ENCODE measurements around the gene LST1.
A peak's percentile ranks its signal among the peaks of the same experiment; 100 is the strongest.

LST1 gene

DNA sequence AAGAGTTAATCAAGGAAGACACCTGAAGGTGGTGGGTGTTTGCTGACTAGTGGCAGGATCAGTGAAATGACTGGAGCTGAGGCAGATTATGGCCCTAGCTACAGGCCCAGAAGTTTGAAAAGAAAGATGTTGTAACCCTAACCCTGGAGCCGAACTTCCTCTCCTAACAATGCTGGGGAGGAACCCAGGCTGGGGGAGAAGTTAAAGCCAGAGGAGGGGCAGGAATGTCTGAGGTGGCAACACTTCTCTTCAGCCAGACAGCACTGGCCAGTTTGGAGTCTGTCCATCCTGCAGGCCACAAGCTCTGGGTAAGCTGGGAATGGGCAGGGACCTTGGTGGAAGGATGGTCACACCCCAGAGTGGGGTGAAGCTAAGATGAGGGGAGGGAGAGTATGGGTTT is at the start of gene LST1:
LST1 (plus strand) TSS at position 270 of the 400 bp plus-strand sequence. CDS start 1,023 bp downstream, outside the sequence.
- DNase-seq: peak; percentile 74 to 77 (median 77)

DNA sequence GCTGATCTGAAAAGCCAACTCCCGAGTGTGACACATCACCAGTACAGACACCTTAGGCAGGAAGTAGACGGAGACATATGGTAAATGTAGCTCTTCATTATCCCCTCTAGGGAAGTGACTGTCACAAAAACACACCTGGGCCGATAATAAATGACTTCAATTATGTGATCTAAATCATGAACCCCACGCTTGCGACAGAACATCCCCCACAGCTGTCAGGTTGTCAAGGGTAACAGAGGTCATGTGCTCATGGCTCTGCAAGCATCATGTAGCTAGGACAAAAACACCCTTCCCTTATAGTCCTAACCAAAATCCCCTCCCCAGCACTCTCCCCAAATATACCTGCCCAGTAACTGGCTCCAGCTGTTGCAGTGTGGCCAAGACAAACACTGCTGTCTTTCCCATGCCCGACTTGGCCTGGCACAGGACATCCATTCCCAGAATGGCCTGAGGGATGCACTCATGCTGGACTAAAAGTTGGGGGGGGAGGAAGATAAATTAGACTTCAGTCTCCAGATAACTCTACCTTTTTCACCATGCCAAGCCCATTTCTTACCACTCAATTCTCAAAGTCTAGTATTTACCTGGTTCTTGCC is 47.2 kb upstream of the LST1 start:
- no peak for DNase-seq

DNA sequence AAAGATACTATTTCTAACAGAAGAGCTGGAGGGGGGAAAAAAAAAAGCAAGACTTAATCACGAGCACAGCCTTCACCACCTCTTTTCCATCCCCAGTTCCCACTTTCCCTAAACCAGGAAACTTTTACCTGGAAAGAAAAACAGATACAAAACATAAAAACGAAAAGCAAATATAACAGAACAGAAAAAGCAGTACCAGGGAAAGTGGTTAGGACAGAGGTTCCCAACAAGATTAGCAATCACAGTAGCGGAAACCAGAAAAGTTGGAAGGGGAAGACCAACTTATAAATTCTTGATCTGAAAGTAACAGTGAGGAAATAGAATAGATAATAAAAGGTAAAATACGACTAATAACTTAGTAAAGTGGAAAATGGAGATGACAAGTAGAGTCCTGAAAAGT is 45.4 kb upstream of the LST1 start:
- no peak for DNase-seq

DNA sequence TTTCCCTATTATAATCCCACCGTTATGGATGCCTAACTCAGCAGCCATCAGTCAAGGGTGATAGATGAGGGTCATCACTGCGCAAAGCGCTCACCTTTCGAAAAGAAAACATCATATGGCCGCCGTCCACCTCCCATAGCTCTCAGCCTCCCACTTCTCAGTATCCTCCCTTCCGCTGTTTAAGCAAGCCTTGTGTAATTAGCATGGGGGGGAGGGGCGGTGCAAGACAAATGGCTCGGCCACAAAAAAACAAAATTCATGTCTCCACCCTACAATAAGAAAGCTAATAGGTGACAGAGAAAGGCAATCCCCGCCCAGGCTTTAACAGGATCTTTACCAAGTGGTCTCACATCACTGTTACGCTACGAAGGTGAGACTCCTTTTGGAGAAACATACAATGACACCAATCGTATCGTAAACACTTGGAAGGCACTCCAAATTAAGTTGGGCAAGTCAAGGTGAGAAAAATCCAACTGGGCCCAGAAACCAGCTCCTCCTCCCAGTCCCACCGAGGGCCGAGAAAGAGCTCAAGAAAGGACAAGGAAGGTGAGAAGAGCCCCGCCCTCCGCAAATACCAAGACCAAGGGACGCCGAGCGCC is 44.9 kb upstream of the LST1 start:
- peak; percentile 37 to 66 (median 60) for DNase-seq

DNA sequence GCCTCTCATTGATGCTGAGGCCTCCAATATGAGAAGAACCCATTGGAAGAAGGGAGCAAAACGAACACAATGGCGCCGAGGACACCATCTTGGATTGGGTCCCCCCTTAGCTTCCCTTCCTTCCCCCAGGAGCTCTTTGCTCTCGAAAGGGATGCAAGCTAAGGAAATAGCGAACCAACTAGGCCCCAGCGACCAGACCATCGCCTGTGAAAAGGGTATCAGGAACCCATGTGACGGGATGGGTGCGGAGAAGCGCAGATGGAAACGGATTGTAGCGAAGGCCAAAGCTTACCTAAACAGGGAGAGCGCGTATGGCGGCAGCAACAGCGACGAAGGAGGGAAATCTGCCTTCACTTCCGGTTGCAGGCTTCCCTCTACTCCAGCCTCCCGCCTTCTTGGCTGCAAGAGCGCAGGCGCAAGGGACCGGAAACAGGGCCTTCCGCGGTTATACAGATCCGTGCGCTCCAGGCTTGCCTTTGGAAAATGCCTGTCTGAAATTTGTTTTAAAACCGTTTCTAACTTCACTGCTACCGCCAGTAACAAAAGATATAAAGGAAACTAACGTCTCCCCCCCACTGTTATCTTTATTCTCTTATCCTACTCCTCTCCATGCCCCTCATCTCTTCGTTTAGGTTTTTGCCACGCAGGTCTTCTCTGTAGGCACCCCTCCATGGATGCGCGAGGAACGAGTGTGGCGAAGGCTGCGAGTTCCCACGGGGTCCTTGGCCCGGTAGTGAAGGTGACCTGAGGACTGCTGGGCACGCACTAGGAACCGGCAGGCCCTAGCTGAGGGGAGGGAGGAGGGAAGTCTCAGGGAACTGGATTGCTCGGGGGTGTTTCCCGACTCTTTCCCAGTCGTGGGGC is 44.2 kb upstream of the LST1 start, which contains the start of gene DDX39B:
DDX39B (minus strand) TSS at position 346 of the 864 bp plus-strand sequence. CDS start 1,471 bp downstream, outside the sequence.
- peak; percentile 97 to 98 (median 98) for DNase-seq

DNA sequence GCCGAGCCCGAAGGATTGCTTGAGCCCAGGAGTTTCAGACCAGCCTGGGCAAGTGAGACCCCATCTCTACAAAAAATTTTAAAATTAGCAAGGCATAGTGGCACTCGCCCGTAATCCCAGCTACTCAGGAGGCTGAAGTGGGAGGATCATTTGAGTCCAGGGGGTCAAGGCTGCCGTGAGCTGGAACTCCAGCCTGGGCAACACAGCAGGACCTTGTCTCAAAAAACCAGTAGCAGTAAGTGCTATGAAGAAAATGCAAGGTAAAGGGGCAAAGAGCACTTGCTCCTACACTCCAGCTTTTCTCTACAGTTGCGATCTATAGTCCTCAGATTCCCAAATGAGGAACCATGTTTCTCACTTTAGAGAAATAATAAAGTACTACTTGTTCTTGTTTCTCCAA is 42.4 kb upstream of the LST1 start:
- no peak for DNase-seq

DNA sequence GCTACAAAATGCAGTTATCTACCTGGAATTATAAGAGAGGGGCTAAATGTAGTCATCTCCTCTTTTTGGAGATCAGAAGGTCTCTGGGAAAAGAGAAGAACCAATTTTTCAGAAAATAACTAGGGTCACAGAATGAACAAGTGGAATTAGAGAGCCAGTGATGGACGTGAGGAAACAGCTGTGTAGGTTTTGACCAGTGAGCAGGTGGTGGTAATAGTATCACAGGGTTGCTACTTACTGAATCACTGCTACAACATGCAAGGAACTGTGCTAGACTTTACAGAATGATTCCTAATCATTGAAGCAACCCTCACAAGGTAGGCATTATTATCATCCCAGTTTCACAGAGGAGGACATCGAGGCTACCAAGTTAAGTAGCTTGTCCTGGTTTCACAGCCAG is 41.4 kb upstream of the LST1 start:
- no peak for DNase-seq

DNA sequence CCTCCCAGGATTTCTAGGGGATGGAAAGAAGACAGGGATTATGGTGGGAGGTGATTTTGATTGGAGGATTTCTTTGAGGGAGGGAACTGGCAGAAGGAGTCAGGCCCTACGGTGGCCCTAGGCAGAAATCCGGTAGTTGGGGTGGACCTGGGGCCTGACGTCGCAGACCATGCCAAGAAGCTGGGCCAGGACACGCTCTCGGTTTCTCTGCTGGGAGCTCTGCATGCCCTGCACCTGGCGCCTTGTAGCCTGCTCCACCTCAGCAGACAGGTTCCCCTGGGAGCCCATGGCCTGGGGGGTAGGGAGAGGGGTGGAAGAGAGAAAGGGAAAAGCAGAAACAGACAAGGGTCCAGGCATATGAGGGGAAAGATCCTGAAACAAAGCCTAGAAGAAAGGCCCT is 40.8 kb upstream of the LST1 start:
- no peak for DNase-seq

DNA sequence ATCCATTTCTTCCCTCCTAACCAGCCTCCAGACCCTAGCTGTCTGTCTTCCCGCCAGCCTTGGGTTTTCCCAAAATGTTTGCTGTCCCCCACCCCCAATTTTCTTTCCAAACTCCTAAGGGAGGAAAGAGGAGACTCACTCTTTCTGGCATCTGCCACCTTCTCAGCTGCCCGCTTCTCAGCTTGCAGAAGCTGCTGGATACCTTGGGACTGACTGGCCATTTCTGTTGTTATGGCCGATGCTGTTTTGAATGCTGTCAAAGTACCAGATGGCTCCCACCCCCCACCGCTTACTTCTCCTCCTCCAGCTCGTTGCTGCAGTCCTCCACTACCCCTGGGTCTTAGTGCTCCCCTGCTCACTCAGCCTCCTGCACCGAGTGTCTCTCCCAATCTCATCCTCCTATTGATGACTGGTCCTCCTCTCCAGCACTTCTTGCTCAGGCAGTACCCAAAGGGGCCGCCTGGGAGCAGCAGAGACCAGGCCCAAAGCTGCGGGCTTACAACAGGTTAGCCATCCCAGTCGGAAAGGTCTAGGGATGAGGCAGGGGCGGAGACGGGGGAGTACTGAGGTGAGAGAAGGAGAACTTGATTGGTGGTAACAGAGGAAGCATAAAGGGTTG is 39.6 kb upstream of the LST1 start, which contains the start of gene ATP6V1G2:
ATP6V1G2 (minus strand) TSS at position 270 of the 619 bp plus-strand sequence; CDS start at position 221, 49 bp downstream.
- peak; percentile 83 to 87 (median 85) for DNase-seq

DNA sequence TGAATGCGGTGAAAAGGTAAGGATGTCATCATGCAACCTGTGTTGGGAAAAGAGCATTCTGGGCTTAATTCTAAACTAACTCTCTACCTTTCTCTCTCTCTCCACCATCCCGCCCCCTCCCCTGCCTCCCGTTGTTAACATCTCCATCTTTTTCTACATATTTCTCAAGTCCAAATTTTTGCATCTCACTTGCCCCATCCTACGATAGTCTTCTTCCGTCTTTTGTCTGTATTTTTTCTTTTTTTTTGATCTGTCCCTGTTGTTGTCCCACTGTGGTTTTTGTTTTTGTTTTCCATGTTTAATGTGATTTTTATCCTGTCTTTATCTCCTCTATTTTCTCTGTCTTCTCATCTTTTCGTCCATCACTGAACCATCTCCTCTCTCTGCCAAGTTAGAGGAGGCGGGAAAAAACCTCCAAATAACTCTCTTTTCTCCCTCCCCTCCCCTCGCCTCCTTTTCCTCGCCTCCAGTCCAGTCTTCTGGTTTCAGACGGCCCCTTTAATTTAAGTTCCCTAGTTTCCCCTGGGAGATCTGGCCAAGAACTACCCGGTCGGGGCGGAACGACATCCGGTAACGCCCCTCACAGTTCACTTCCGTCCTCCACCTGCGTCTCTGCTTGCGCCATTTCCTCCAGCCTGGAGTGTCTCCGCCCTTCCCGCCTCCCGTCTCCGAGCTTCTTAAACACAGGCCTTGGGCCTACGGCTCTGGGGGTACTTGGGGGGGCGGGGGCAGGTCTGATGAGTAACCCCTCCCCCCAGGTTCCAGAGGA is 38.9 kb upstream of the LST1 start, which contains the start of gene NFKBIL1:
NFKBIL1 (plus strand) TSS at position 651 of the 769 bp plus-strand sequence; CDS start at position 738, 87 bp downstream.
- DNase-seq: peak; percentile 95 to 97 (median 96)

DNA sequence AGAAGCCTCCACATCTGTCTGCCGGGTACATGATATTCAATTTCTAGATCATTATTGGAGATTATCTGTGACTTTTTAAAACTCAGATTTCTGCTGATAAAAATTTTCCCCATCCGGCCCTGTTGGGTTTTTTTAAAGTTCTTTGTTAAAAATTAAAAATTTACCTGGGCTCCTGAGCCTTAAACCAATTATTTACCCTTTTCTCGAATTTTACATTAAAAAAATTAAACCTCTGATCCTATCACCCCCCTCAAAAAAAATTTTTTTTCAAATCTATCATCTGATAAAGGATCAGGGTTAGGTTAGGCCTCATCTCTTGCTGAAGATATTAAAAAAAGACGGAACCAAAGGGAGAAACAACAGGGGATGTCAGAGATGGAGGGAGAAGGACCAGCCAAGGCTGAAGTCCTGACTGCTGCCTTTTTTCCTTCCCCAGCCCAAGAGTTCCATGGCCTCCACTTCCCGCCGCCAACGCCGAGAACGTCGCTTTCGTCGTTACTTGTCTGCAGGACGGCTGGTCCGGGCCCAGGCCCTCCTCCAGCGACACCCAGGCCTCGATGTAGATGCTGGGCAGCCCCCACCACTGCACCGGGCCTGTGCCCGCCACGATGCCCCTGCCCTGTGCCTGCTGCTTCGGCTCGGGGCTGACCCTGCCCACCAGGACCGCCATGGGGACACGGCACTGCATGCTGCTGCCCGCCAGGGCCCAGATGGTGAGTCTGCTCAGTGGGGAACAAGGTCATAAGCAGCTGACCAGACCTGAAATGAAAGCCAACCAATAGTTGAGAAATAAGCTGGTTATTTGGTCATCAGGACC is 38.1 kb upstream of the LST1 start:
- peak; percentile 35 to 56 (median 43) for DNase-seq

DNA sequence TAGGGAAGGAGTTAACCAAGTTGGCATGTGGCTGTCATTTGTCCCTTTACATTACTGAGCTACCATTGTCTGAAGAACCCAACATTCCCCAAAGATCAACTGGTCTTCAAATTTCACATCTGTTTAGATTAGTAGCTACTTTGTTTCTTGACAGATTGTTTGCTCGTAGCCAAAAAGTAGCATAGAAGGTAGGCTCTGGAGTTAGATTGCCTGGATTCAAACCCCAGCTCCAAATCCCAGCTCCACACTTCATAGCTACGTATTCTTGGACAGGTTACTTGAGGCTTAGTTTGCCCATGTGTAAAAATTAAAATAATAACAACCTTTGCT is 37.6 kb upstream of the LST1 start:
- DNase-seq: no peak

DNA sequence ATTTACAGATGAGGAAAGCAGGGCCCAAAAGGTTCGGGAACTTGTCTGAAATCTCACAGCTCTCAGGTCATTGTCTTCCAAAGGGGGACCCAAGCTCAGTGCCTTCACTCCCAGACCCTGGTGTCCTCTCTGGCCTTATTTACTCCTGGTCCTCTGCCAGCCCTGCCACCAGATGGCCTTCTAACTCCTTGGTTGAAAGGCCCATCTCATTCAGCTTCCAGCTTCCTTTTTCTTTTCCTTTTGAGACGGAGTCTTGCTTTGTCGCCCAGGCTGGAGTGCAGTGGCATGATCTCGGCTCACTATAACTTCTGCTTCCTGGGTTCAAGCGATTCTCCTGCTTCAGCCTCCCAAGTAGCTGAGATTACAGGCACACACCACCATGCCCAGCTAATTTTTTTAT is 34.7 kb upstream of the LST1 start:
- DNase-seq: peak; percentile 89 to 92 (median 91)

DNA sequence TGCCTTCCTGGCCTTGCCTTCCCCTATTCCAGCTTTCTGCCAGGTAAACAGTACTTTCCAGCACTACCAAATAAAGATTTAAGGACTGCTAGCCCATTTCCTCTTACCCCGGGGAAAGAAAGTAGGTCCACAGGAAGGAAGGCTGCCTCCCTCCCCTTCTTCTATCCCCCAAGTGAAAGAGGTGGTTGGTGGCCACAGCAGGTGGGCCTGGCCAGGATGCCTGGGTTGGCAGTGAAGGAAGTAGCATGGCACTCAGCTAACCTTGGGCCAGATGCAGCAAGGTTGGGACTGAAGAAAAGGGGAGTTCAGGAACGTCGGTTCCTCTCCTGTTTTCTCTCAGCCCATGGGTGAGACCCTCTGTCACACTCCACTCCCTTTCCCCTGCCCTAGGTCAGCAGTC is 29.8 kb upstream of the LST1 start:
- DNase-seq: no peak

DNA sequence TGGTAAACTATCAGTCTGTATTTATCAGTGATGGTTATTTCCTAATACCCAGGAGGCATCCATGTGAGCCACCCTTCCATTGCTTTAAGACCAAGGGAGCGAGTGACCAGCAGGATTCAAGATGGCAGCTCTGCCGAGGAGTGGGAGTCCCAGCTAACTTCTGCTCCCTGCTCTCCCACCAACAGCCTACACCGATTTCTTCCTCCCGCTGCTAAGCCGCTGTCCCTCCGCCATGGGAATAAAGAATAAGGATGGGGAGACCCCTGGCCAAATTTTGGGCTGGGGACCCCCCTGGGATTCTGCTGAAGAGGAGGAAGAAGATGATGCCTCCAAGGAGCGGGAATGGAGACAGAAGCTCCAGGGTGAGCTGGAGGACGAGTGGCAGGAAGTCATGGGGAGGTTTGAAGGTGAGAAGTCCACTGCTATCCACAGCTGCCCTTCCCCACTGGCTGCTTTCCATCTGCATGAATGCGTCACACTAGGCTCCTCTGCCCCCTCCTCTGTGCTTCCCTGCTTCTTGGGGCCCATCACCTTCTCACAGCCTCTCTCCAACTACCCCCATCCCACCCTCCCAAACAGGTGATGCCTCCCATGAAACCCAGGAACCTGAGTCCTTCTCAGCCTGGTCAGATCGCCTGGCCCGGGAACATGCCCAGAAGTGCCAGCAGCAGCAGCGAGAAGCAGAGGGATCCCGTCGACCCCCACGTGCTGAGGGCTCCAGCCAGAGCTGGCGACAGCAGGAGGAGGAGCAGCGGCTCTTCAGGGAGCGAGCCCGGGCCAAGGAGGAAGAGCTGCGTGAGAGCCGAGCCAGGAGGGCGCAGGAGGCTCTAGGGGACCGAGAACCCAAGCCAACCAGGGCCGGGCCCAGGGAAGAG is 28.4 kb upstream of the LST1 start:
- DNase-seq: peak in 1 of 3 donors; percentile 31

DNA sequence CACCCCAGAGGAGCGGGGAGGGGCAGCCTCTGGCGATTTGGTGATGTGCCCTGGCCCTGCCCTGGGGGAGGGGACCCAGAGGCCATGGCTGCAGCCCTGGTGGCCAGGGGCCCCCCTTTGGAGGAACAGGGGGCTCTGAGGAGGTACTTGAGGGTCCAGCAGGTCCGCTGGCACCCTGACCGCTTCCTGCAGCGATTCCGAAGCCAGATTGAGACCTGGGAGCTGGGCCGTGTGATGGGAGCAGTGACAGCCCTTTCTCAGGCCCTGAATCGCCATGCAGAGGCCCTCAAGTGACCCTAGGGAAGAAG is 27.8 kb upstream of the LST1 start:
- DNase-seq: no peak

DNA sequence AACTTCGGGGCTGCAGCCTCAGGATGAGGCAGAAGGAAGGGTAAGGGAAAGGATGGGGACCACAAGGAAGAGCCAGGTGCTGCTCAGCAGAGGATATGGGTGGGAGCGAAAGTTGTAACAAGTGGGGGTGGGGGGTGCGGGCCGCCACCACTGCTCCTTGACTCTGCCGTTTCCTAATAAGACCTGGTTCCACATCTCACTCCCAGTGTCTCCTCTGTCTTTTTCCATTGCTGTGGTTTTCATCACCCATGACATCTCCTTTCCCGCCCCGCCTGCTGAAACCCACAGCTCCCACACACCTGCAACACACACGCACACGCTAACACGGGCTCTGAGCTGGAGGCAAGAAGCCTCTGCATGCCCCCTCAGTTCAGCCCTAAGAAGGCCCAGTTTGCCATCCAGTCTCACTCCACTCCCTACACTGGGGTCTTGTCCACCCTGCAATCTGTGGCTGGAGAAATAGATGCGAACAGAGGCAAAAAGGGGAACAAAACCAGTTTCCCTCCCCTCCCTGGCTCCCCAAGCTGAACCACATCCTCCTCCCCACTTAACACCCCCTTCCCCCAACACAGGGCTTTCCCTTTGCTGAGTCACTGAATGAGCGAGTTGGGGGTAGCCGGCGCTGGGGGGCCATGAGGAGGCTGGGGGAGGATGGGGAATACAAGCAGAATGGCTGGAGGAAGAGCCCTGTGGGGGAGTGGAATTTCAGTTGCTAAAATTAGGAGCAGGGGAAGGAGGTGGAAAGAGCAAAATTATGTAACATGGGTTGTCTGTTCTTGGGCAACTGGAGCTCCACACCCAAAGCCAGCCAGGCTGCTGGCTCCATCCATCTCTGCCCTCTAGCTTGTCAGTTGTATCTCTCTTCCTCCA is 27.2 kb upstream of the LST1 start:
- DNase-seq: peak; percentile 97 to 98 (median 98)

DNA sequence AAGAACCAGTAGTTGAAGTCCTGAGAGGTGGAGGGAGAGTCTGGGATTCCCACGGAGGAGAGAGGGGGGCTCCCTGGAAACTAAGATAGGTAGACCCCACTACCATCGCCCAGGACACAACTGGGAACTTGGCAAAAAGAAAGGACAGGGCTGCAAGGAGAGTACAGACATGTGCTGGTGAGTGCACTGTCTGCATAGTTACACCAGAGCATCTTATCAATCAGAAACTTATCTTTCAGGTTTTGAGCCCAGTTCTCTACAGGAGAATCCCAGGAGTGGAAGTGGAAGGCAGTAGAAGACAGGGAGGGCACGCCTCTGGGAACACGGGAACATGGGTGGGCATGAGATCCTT is 26.5 kb upstream of the LST1 start:
- DNase-seq: no peak

DNA sequence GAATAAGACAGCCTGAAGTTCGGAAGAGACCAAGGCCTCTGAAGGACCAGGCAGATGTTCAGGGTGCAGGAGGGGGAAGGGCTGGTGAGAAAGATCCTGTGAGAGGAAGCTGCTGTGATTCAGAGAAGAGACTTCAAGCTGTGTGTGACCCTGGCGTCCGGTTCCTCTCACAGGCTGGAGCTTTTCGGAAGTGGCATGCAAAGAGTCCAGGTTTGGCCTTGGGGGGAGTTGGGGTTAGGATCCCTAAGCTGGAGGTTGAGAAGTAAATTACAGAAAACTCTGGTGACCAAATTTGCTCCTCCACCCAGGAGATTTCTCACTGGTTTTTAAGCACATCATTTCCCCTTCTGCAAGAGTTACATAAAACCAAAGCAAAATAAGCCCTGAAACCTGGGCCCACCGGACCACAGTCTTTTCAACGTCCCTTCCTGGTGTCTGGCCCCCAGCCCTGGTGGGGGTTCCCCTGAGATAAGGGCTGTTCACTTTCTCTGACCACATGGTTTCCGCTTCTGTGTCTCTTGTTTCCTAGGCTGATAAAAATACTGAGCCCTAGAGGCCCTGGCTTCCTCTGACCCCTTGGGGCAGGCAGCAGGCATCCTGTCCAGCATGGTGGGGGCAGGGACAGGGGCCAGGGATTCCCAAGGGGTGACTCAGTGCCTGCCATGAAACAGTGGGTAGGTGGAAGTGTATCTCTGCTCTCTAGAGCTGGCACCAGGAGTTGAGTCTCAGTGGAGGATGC is 25.9 kb upstream of the LST1 start:
- DNase-seq: peak; percentile 93 to 94 (median 94)
